Umbilical cord (tissue), 2 donors: ENCODE results near the gene SPINT2. TPM values are rescaled to one million over a fixed set of nuclear protein-coding genes. Genes with fewer than 3 reads are reported as not detected.

Experiments
- DNase-seq: peaks from one replicate; pipeline ENCODE4 v3.0.0-alpha.2; 2015; ENCODE audit warnings: low spot score
- total RNA-seq: library from RNA; depleted of rRNA; stranded (reverse); fragments of >200 nt; gene quantifications from one replicate; pipeline ENCODE4 v1.2.3, GENCODE V29; 2014; ENCODE audit warnings: low replicate concordance; ENCODE audit not compliant: insufficient read depth

The SPINT2 gene
- total RNA-seq, 1 donor from 2014 or later, result 113 TPM

- peak; percentile 52 for DNase-seq
These were observed 3.5 kb downstream of the SPINT2 start for GRCh38 chr19:38267761-38268483.

- DNase-seq, result no peak
These were observed 4.2 kb downstream of the SPINT2 start for GRCh38 chr19:38268539-38268938.

DNA sequence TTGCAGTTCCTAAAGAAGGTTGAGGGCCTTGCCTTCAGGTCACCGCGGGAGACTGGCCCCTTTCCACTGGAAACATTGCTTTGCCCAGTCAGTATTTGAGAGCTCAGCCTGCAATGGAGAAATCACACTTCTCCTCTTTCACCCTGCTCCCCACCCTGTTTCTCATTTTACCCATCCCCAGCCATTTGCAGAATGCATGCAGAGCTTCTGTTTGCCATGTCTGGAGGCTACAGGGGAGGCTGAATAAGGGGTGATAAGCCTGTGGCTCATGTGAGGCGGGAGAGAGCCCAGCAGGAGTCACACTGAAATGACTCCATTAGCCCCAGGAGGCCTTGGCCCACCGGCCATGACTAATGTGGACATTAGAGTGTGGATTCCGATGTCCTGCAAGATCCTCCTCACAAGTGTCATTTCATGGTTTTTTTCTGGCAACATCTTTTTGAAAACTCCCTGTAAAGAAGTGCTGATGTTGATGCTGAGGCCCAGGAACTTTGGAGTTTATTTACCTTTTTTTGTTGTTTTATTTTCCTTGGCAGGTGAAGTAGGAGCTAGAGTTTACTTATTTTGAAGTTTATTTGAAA is 6.3 kb downstream of the SPINT2 start:
- no peak for DNase-seq

GRCh38 chr19:38273499-38273898 is 9.1 kb downstream of the SPINT2 start:
- no peak for DNase-seq

DNA sequence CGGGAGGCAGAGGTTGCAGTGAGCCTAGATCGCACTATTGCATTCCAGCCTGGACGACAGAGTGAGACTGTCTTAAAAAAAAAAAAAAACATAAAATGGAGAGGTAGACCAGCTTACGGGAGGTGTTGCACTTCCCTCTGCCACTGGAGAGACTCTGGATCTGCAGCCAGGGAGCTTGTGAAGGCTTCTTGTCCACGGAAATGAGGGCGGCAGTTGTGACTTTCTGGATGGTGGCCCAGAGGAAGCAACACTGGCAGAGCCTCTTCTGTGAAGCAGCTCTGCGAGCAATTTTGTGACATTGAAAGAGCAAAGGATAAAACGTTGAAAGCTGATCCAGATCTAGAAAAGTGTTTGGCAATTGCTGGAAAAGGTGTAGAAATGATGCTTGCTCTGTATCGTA is 10.4 kb downstream of the SPINT2 start:
- no peak for DNase-seq

GRCh38 chr19:38276942-38277517 is 12.7 kb downstream of the SPINT2 start:
- no peak for DNase-seq

- DNase-seq, result peak; percentile 73
These were observed 13.2 kb downstream of the SPINT2 start for GRCh38 chr19:38277549-38277948.

DNA sequence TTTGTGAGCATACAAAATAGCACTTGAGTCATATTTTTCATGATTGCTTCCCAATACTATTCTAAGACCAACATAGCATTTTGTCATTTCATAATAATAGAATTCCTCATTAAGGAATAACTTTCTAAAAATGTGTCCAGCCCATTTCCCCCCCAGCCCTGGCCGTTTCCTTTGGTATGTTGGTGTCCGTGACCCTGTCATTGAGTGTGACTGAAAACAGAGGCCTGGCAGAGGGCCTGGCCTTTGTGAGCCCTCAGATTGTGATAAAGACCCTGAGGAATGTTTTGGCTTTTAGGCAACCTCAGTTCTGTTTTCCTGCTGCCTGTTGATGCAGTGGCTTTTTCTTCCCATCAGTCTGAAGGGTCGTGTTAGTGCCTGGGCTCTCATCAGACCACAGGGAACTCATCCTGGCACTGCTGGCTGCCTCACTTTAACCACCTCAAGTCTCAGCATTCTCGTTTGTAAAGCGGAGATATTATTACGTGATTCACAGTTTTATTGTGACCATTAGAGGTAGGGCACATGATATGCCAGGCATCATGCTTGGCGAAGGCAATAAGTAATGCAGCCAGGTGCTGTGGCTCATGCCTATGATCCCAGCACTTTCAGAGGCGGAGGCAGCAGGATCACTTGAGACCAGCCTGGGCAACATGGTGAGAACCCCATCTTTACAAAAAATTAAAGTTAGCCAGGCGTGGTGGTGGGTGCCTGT is 13.8 kb downstream of the SPINT2 start:
- DNase-seq, result peak; percentile 78

DNA sequence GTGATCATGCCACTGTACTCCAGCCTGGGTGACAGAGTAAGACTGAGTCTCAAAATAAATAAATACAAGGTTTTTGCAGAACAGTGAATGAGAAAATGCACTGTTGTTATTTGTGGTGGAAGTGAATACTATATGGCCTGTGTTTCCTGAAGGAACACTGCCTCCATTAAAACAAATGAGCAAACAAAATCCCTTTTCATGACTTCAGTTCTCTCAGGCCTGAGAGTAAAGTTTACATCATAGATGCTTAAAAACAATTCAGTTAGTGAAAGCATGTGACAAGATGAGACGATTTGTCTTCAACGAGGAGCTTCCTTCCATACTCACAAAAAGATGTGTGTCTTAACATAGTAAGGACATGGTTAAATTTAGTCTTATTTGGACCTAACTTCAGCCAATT is 14.4 kb downstream of the SPINT2 start:
- no peak for DNase-seq

DNA sequence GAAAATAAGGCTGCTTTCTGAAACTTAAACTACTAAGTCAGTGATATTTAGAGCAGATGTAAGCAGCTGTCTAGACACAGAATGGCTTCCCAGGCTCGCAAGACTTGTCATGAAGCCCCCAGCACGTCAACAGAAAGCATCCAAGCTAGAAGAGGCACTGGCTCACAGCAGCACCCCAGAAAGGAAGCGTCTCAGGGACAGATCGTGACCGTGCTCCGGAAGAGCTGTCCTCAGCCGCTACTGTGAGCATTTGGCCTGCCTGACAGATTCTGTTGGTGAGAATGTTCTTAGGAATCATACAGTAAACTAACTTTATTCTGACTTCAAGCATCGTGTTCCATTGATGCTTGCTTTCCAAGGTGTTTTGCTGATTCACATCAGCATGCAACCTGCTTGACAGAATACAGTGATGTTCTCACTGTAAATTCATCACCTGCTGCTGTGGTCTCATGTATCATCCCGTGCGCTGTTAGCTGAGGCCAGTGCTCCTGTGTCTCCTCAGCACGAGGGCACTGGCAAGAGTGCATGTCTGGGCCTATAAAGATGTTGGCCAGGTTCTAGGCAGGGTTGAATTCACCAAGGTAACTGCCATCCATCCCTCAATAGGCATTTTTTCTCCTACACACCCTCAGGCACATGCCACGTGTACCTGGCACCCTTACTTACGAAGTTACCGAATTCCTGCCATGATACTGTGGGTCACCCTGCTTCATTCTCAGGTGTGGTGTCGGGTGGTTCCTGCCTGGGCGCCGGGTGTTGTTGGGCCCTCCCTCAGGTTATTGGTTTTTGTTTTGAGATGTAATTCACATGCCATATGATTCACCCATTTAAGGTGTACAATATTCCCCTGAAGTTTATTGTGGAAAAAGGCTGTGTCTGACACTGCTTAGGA is 15.9 kb downstream of the SPINT2 start:
- no peak for DNase-seq

DNA sequence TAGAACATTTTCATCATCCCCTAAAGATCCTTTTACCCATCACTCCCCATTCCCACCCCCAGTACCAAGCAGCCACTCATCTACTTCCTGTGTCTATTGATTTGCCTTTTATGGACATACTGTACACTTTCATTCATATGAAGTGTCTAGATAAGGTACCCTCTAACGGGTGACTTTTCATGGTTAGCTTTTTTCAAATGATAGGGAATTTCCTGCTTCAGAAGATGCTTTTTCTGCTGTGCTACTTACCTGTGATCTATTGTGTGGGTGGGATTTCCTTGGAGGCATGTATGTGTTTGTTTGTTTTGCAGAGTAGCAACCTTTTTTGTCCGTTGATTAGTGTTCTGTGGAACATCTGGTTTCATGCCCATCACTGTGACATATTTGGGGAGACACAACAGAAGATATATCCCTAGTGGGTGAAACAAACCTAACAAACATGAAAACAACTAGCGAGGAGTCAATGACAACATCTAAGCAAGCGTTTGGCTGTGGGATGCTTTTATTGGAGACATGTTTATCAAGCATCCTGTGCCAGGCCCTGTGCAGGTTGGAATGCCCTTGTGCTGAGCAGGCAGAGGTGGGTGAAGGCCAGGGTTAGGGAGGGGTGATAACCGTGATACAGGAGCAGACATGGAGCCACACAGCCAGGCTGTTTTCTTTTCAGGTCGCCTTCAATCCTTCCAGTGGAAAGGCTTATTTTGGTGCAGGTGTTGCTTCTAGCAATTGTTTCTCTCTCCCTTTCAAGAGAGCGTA is 17.6 kb downstream of the SPINT2 start:
- no peak for DNase-seq

GRCh38 chr19:38283271-38283670 is 18.9 kb downstream of the SPINT2 start:
- no peak for DNase-seq

- no peak for DNase-seq
These were observed 20.0 kb downstream of the SPINT2 start for GRCh38 chr19:38284422-38284821.

DNA sequence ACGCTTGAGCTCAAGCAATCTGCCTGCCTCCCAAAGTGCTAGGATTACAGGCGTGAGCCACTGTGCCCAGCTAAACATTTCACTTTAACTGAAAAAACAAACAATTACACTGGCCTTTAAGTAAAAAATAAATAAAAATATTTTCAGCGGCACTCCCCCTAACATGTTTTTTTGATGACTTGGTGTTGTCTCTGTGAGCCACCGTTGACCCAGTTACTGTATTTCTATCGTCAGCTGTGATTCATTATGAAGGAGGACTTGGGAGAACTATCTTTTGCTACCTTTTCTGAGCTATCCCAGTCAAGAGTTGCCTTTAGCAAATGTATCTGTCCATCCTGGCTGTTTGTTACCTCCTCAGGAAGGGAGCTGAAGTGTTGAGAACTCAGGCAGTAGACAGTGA is 21.2 kb downstream of the SPINT2 start:
- DNase-seq, result no peak

GRCh38 chr19:38287604-38288003 is 23.2 kb downstream of the SPINT2 start:
- DNase-seq, result no peak

DNA sequence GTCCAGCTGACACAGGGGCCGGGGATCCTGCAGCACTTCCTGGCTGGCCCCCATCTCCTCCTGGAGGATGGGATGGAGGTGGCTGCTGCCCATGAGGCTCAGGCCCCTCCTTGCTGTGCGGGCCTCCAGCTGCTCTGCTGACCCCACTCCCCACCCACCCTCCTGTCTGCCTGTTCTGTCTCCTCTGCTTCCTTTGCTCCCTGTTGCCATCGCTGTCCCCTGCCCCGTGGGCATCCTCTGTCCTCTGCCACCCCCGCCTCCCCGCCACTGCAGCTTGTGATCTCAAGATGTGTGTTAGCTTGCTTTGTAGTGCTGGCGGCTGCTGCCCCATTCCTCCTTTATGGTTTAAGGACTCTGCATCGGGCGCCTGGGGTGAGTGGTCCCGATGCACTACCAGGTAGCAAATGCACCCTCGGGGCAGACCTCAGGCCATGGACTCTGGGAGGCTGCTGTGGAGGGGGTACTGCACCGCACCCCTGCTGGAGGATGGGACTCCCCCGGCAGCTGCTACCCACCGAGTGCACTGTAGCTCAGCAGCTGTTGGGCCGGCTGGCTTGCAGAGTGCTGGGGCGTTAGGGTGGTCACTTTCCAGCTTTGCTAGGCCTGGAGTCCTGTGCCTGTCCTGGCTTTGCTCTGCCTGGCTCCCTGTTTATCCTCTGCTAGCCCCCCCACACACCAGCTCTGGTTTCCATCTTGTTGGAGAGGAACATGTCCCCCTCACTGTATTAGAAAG is 23.9 kb downstream of the SPINT2 start:
- no peak for DNase-seq

- no peak for DNase-seq
These were observed 25.6 kb downstream of the SPINT2 start for GRCh38 chr19:38289955-38290354.

GRCh38 chr19:38290631-38291147 is 26.3 kb downstream of the SPINT2 start:
- DNase-seq, result peak; percentile 86

DNA sequence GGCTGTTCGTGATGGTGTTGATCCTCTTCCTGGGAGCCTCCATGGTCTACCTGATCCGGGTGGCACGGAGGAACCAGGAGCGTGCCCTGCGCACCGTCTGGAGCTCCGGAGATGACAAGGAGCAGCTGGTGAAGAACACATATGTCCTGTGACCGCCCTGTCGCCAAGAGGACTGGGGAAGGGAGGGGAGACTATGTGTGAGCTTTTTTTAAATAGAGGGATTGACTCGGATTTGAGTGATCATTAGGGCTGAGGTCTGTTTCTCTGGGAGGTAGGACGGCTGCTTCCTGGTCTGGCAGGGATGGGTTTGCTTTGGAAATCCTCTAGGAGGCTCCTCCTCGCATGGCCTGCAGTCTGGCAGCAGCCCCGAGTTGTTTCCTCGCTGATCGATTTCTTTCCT is 27.5 kb downstream of the SPINT2 start:
- DNase-seq, result no peak

DNA sequence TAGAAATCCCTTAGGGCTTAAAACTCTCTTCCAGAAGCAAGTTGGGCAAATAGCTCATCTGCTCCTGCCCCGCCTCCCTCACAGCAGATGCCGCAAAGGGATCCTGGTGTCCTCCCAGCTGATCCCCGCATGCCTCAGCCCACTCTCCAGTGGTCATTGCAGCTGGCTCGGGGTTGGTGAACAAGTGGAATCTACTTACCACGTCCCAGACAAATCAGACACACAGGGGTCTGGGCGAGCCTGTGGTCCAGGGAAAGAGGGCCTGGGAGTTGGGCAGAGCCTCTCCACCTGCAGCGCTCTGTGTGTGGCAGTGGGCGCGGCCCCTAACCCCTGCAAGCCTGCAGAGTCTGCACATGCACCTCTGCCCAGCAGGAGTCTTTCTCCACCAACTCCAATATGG is 28.9 kb downstream of the SPINT2 start:
- DNase-seq, result no peak
